Activated B cell treated with CpG ODN at 0.5 μM for 24 hours (primary cell): ENCODE measurements around the gene C10orf71. TPM values are rescaled to one million over a fixed set of nuclear protein-coding genes. Genes with fewer than 3 reads are reported as not detected.

Experiments used
- ATAC-seq: fragments of 200-7000 bp; cut with Tn5 transposase; one replicate; pipeline ENCODE4 v1.10.0; 2021; ENCODE audit warnings: low read depth, mild to moderate bottlenecking, moderate library complexity
- CTCF ChIA-PET: fragments of 350-600 bp; sonication (Branson Sonifier 250); formaldehyde crosslinking; loops from one replicate; lab custom pipeline; 2021; ENCODE audit warnings: antibody characterized with exemption; lab: Charles Lee
- POLR2A ChIA-PET: fragments of 350-600 bp; sonication (Branson Sonifier 250); formaldehyde crosslinking; loops from one replicate; lab custom pipeline; 2021; ENCODE audit warnings: antibody characterized with exemption; lab: Charles Lee
- DNase-seq: peaks from one replicate; pipeline ENCODE4 v3.0.0; 2022
- H3K27ac Mint-ChIP-seq: one replicate; pipeline ENCODE4 v1.8.0; 2020; ENCODE audit warnings: mixed read lengths
- H3K27me3 Mint-ChIP-seq: one replicate; pipeline ENCODE4 v1.8.0; 2021; ENCODE audit warnings: mixed read lengths
- H3K36me3 Mint-ChIP-seq: one replicate; pipeline ENCODE4 v1.8.0; 2021; ENCODE audit warnings: low read depth, mixed read lengths
- H3K4me1 Mint-ChIP-seq: one replicate; pipeline ENCODE4 v1.8.0; 2021; ENCODE audit warnings: mixed read lengths
- H3K4me3 Mint-ChIP-seq: one replicate; pipeline ENCODE4 v1.8.0; 2020; ENCODE audit warnings: mild to moderate bottlenecking, mixed read lengths
- H3K9me3 Mint-ChIP-seq: one replicate; pipeline ENCODE4 v1.8.0; 2020; ENCODE audit warnings: mixed read lengths
- CTCF ChIP-seq: fragments of 200-600 bp; IDR thresholded peaks from one replicate; pipeline ENCODE4 v1.8.0; 2022; ENCODE audit warnings: antibody characterized with exemption, mild to moderate bottlenecking
- intact Hi-C: fragments of 100-400 bp; cut with micrococcal nuclease; formaldehyde crosslinking; loops from one replicate; pipeline ENCODE4 v1.15.1; 2024
- total RNA-seq: library from RNA; stranded (reverse); gene quantifications from 2 replicates; pipeline ENCODE4 v1.2.3, GENCODE V29; 2022

C10orf71 gene
- total RNA-seq, 1 donor from 2014 or later: not detected

- intact Hi-C loops: loop anchor here (5.0 kb wide), 1 partner anchor 49 kb away; no protein-coding TSS in a partner anchor
Observed at GRCh38 chr10:49351669-49352068, 52.7 kb downstream of the C10orf71 start.

GRCh38 chr10:49352323-49352722 lies 53.4 kb downstream of the C10orf71 start:
- H3K9me3 Mint-ChIP-seq: peaks cover 9% of the 10 kb centered on the region
- no peak for TF ChIP-seq CTCF
- ChIA-PET POLR2A (no interaction called here), CTCF (no interaction called here)
- H3K4me1 Mint-ChIP-seq: no peaks in the 10 kb centered on the region
- ATAC-seq (no peak), DNase-seq (no peak)
- no peak overlapping the region for H3K4me3 Mint-ChIP-seq
- intact Hi-C loops: loop anchor here (5.0 kb wide), 1 partner anchor 50 kb away; no protein-coding TSS in a partner anchor
- H3K27me3 Mint-ChIP-seq: peaks cover 4% of the 10 kb centered on the region
- no peak overlapping the region for H3K27ac Mint-ChIP-seq
- H3K36me3 Mint-ChIP-seq: no peaks in the 10 kb centered on the region

More at GRCh38 chr10:49351669-49352068, 52.7 kb downstream of the C10orf71 start:
- Mint-ChIP-seq H3K4me1 (no peaks in the 10 kb centered on the region), H3K9me3 (peaks cover 9% of the 10 kb centered on the region), H3K4me3 (no peak overlapping the region), H3K27me3 (peaks cover 4% of the 10 kb centered on the region), H3K36me3 (no peaks in the 10 kb centered on the region), H3K27ac (no peak overlapping the region)
- ChIA-PET CTCF (no interaction called here), POLR2A (no interaction called here)
- no peak for DNase-seq
- no peak for TF ChIP-seq CTCF
- ATAC-seq: no peak

- ATAC-seq (no peak), DNase-seq (no peak)
- peaks cover 4% of the 10 kb centered on the region for H3K27me3 Mint-ChIP-seq
- no peak overlapping the region for H3K4me3 Mint-ChIP-seq
- intact Hi-C loops: loop anchor here (5.0 kb wide), 1 partner anchor 51 kb away; no protein-coding TSS in a partner anchor
- no peaks in the 10 kb centered on the region for H3K36me3 Mint-ChIP-seq
- no peak overlapping the region for H3K27ac Mint-ChIP-seq
- H3K9me3 Mint-ChIP-seq: peaks cover 12% of the 10 kb centered on the region
- CTCF ChIA-PET: no interaction called here
- H3K4me1 Mint-ChIP-seq: no peaks in the 10 kb centered on the region
- no peak for TF ChIP-seq CTCF
- POLR2A ChIA-PET: interaction anchor here (0.9 kb wide), 1 partner anchor 9 kb away, joined by 3 read pairs; no protein-coding TSS in a partner anchor
Observed at GRCh38 chr10:49353026-49353894, 54.3 kb downstream of the C10orf71 start.

GRCh38 chr10:49353895-49354566 lies 55.1 kb downstream of the C10orf71 start:
- no peak for TF ChIP-seq CTCF
- peaks cover 12% of the 10 kb centered on the region for H3K9me3 Mint-ChIP-seq
- H3K4me1 Mint-ChIP-seq: no peaks in the 10 kb centered on the region
- ChIA-PET CTCF (no interaction called here), POLR2A (interaction anchor here (0.9 kb wide), 1 partner anchor 8 kb away, joined by 3 read pairs; no protein-coding TSS in a partner anchor)
- H3K4me3 Mint-ChIP-seq: no peak overlapping the region
- H3K27ac Mint-ChIP-seq: no peak overlapping the region
- intact Hi-C loops: loop anchor here (5.0 kb wide), 1 partner anchor 52 kb away; no protein-coding TSS in a partner anchor
- DNase-seq (no peak), ATAC-seq (no peak)
- peaks cover 6% of the 10 kb centered on the region for H3K27me3 Mint-ChIP-seq
- no peaks in the 10 kb centered on the region for H3K36me3 Mint-ChIP-seq

- ChIA-PET POLR2A (no interaction called here), CTCF (no interaction called here)
- Mint-ChIP-seq H3K27me3 (peaks cover 6% of the 10 kb centered on the region), H3K4me1 (no peaks in the 10 kb centered on the region), H3K27ac (no peak overlapping the region), H3K36me3 (no peaks in the 10 kb centered on the region), H3K9me3 (peaks cover 12% of the 10 kb centered on the region), H3K4me3 (no peak overlapping the region)
- intact Hi-C loops: loop anchor here (5.0 kb wide), 1 partner anchor 52 kb away; no protein-coding TSS in a partner anchor
- DNase-seq (no peak), ATAC-seq (no peak)
- no peak for TF ChIP-seq CTCF
Observed at GRCh38 chr10:49354593-49354992, 55.6 kb downstream of the C10orf71 start.
